HG03469 (cell line): ENCODE measurements around the gene MDK.
A peak's percentile ranks its signal among the peaks of the same experiment; 100 is the strongest.

Source experiments
- ATAC-seq: cut with Tn5 transposase; IDR thresholded peaks from one replicate; pipeline ENCODE4 v1.9.1; 2021; ENCODE audit warnings: mild to moderate bottlenecking, moderate library complexity, moderate number of reproducible peaks; ENCODE audit not compliant: unreplicated experiment

Gene MDK

GRCh38 chr11:46381048-46381818, at the start of gene MDK:
Gene MDK (plus strand): TSS chr11:46381669. CDS start chr11:46382058, 389 bp downstream.
- no peak for ATAC-seq

DNA sequence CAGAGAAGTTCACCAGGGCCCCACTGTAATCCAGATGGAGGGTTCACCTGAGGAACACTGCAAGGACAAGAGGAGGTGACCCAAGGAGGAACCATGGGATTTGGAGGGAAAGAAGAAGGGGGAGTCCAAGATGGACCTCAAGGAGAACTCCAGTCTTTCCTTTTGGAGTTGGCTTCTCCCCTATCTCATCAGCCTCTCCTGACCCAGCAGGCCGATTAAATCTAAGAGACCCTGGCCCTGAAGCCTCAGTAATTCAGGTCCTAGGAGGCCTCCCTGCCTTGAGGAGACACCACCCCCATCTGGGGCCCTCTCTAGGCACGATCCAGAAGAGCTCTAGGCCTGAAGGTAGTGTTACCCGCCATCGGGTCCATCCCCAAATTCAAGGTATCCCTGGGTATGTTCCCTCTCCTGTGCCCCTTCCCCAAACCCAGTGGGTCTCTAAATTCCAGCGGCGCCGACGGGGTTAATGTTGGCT, 49.3 kb upstream of the MDK start:
- no peak for ATAC-seq

DNA sequence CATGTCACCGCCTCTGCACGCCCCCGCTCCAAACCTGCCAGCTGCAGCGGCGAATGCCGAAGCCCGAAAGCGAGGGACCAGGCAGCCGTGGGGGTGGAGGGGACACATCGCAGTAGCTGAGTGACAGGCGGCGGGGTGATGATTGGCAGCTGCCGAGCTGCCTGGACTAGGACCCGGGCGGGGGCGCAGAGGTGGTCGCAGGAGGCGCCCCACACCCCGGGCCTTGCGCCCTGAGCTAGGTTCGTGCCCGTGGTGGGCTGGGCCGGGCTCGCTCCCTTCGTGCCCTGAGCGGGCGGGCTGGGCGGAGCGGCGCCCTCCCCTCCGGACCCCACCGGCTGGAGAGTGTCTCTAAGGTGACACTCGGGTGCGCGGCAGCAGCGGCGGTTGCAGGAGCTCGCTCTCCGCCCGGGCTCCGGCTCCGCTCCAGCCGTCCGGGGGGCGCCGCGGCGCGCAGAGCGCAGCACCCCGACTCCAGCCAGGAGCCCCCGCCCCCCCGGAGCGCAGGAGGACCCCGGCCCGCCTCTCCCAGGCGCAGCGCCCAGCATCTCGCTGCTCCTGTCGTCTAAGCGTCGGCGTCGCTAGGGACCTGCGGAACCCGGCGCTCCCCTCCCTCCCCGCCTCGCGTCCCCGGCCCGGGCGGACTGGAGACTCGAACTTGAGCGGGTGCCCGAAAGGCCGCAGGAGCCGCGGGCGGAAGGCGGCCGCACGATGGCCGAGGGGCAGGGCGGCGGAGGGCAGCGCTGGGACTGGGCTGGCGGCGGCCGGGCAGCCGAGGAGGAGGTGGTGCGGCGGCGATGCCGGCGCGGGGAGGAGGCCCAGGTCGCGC, 48.7 kb upstream of the MDK start:
- ATAC-seq, result no peak

GRCh38 chr11:46333394-46333947, 48.0 kb upstream of the MDK start:
- no peak for ATAC-seq

GRCh38 chr11:46334211-46334610, 47.3 kb upstream of the MDK start:
- no peak for ATAC-seq

GRCh38 chr11:46335271-46335670, 46.2 kb upstream of the MDK start:
- no peak for ATAC-seq

DNA sequence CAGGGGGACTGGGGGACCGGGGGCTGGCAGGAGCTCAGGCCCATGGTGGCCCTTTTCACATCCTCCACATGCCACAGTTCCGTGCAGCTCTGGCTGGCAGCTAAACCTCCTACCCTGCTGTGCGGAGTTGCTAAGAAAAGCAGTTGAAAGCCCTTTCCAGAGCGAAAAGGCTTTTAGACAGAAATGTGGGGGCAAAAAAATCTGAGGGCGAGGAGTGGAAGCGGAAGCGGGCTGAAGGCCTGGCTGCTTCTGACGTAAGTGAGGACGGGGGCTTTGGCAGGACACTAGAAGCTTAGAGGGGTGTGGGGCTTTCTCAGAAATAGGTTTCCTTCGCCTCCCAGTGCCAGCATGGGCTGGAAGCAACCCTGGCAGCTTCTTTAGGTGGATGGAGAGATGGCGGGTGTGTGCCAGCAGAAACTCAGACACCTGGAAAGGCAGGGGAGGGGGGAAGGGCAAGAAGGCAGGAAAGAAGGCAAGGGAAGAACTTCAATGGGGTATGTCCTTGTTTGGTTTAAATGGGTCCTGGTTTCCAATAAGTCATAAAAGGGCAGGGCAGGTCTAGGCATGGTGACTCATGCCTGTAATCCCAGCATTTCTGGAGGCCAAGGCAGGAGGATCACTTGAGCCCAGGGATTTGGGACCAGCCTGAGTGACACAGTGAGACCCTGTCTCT, 45.4 kb upstream of the MDK start:
- ATAC-seq, result no peak

DNA sequence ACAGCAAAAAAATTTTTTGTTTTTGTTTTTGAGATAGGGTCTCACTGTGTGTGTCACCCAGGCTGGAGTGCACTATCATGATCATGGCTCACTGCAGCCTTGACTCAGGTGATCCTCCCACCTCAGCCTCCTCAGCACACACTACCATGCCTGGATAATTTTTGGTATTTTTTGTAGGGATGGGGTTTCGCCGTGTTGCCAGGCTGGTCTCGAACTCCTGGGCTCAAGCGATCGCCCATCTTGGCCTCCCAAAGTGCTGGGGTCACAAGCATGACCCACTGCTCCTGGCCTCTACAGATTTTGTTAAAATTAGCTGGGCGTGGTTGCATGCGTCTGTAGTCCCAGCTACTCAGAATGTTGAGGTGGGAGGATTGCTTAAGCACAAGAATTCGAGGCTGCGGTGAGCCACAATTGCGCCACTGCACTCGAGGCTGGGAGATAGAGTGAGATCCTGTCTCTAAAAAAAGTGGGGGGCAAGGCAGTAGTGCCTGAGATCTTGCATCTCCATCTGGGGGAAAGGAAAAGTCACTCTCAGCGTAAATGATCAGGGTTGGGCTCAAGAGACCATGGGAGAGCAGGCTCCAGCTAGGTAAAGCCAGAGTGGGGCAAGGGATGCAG, 44.8 kb upstream of the MDK start:
- ATAC-seq, result no peak

DNA sequence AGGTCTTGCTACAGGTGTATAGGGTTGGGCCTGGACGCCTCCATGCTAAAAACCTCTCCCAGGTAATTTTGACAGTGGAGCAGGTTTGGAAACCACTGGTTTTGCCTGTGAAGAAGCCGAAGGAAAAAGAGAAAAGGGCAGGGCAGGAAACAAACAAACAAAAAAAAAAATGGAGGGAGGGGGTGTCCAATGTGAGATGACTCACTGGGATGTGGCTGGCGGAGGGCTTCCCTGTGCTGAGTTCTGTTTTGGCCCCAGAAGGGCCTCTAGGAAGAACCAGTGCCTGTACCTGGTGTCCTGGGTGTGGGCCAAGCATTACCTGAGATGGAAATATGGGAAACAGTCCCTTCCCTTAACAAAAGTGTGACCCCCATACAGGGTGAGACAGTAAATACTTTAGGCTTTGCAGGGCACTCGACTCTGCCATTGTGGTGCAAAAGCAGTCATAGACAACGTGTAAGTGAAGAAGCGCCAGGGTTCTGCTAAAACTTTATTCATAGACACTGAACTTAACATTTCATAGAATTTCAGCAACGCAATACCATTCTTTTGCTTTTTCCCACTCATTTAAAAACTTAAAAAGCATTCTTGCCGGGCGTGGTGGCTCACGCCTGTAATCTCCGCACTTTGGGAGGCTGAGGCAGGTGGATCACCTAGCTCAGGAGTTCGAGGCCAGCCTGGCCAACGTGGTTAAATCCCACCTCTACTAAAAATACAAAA, 43.7 kb upstream of the MDK start:
- no peak for ATAC-seq

- ATAC-seq, result no peak
These were observed 42.9 kb upstream of the MDK start for GRCh38 chr11:46338636-46338987.

GRCh38 chr11:46338988-46339666, 42.3 kb upstream of the MDK start:
- ATAC-seq, result no peak

DNA sequence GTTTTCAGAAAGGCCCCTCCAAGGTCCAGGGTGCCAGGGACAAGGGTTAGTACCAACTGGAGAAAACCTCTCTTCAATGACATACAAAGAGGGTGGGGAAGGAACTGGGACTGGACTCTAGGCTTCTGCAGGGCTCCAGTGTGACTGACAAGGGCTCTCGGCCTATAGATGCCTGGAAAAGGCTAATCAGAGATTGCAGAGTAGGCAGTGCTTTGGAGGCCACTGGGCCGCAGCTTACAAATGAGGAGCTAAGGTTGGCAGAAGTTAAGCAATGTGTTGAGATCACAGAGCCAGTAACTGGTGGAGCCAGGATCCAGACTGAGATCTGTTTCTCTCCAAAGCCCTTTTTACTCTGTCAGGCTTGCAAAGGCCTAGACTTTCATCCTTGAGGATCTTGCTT, 41.7 kb upstream of the MDK start:
- no peak for ATAC-seq

DNA sequence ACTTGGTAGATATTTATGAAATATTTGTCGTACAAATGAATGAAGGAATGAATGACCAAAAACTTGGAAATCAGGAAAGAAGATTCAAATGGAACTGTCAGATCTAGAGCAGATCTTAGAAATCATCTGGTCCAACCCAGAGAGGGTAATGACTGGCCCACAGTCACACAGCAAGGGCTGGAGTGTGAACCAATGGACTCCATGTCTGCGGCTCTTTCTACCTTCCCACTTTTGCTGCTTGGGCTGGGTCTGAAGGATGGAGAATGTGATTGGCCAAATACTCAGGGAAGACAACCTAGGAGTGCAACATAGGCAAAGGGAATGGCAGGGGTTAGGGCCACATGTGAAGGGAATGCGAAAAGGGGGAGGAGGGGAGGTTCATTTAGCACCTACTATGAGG, 40.0 kb upstream of the MDK start:
- no peak for ATAC-seq

DNA sequence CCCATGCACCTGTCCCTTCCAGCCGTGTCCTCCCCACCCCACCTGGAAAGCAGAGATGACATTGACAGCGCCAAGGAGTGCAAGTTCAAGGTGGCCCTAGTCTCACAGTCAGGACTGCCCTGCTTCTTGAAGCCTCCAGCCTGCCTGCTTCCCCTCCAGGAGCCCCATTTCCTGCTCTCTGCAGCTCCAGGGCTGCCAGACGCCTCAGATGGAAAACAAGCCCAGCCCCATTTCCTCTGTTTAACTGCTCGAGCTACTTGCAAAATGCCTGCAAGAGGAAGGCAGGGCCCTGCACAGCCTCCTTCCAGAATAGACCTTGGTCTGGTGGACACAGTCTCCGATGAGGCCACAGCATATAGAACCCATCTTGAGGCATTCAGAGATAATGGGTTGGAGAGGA, 39.2 kb upstream of the MDK start:
- ATAC-seq, result no peak

- ATAC-seq, result no peak
These were observed 37.9 kb upstream of the MDK start for GRCh38 chr11:46343520-46343919.

DNA sequence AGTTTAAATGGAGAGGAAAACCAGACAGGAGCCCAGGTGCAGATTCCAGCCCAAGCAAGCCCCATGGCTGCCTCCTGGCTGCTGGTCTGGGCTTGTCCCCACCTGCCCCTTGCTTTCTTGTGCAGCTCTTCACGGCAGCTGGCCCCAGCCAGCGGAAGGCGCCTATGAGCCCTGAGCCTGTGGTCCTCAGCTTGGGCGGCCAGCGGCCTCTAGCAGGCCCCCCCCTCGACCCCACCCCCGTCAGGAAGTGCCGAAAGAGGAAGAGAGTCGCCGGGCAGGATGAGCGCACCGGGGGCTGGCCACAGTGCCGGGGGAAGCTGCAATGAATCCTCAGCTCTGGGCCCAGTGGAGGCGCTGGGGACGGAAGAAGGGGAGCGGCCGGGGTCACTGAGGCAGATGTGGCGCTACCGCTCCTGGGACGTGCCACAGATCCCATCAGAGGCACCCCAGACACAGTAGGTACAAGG, 36.3 kb upstream of the MDK start:
- no peak for ATAC-seq

DNA sequence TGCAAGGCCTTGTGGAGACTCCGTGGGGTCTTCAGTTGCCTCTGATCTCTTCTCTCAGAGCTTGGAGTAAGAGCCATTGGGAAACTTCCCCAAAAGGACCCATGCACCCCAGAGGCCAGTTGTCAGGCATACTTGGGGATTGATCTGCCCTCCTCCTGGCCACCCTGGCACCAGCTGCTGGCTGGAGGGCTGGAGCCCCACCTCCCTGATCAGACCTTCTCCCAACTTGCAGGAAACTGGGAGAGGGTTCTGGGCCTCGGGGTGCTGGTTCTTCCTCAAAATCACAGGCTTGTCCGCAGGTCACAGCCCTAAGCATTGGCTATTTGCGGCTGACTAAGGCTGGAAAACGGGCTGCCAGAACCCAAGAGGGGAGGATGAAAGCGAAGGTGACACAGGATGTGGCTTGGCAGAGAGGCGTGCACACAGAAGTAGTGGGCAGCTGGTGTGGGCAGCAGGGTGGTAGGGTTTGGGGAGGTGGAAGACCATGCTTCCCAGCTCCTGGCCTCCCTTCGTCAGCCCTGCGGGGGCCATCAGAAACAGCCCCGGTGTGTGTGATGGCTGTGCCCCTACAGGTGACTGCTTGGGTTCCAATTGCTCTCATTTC, 35.5 kb upstream of the MDK start:
- no peak for ATAC-seq

- peak; percentile 41 for ATAC-seq
These were observed 34.4 kb upstream of the MDK start, which contains the start of gene DGKZ for GRCh38 chr11:46346886-46347636. Gene DGKZ (plus strand): TSS chr11:46347463. CDS start chr11:46347660, 197 bp downstream.
